CD14-positive monocyte (primary cell): Measurements from ENCODE around the gene F10. TPM values are rescaled to one million over a fixed set of nuclear protein-coding genes. Genes with fewer than 3 reads are reported as not detected.

ENCODE experiments used
- DNase-seq, 3 donors: peaks; one replicate each; pipeline ENCODE4 v3.0.0-alpha.2; 2011 to 2022
- H2AFZ ChIP-seq: 2 replicates; pipeline ENCODE4 v1.6.0; 2012; ENCODE audit warnings: mild to moderate bottlenecking, low read depth, low read length, inconsistent platforms; ENCODE audit not compliant: insufficient read depth, poor library complexity, severe bottlenecking
- H3K27ac ChIP-seq, 2 donors: 1 replicate in 1 of 2; 2 replicates in 1 of 2; pipeline ENCODE4 v1.5.1; 2012 to 2013; ENCODE audit warnings: low read length in 2 of 2, control low read depth in 1 of 2, inconsistent platforms in 1 of 2, low read depth in 1 of 2, mild to moderate bottlenecking in 1 of 2
- H3K27me3 ChIP-seq, 2 donors: one replicate each; pipeline versions ENCODE4 v1.6.0 to v1.6.1; 2011 to 2013; ENCODE audit warnings: low read length in 2 of 2; ENCODE audit not compliant: control insufficient read depth in 2 of 2, insufficient read depth in 2 of 2
- H3K36me3 ChIP-seq, 2 donors: replicated peaks in 1 of 2; 1 replicate in 1 of 2; 2 replicates in 1 of 2; pipeline versions ENCODE4 v1.5.1 to v1.6.1; 2012 to 2013; ENCODE audit warnings: low read length in 2 of 2, control low read depth in 1 of 2, inconsistent platforms in 1 of 2, mild to moderate bottlenecking in 1 of 2; ENCODE audit not compliant: insufficient read depth in 2 of 2, control insufficient read depth in 1 of 2
- H3K4me1 ChIP-seq, 2 donors: 1 replicate in 1 of 2; 2 replicates in 1 of 2; pipeline versions ENCODE4 v1.5.1 to v1.6.1; 2012 to 2013; ENCODE audit warnings: low read length in 2 of 2, control low read depth in 1 of 2, inconsistent platforms in 1 of 2, mild to moderate bottlenecking in 1 of 2, moderate library complexity in 1 of 2; ENCODE audit not compliant: insufficient read depth in 2 of 2, control insufficient read depth in 1 of 2
- H3K4me2 ChIP-seq: replicated peaks from 2 replicates; pipeline ENCODE3; 2012; ENCODE audit warnings: low read length, moderate library complexity, mild to moderate bottlenecking; ENCODE audit not compliant: poor library complexity, severe bottlenecking; ENCODE audit errors: extremely low read depth
- H3K4me3 ChIP-seq, 3 experiments: fragments of 200-600 bp in 1 of 3; sonication (generic) in 1 of 3; replicated peaks in 1 of 3; 1 replicate in 2 of 3; 2 replicates in 1 of 3; pipeline ENCODE4 v1.5.1; 2011 to 2013; ENCODE audit warnings: low read length in 3 of 3, mild to moderate bottlenecking in 3 of 3, control low read depth in 2 of 3, low read depth in 2 of 3, inconsistent platforms in 1 of 3, moderate library complexity in 1 of 3
- H3K79me2 ChIP-seq: 2 replicates; pipeline ENCODE4 v1.6.0; 2012; ENCODE audit warnings: mild to moderate bottlenecking, control low read depth, inconsistent platforms, low read length, moderate library complexity; ENCODE audit not compliant: insufficient read depth
- H3K9ac ChIP-seq: 2 replicates; pipeline ENCODE4 v1.6.0; 2017; ENCODE audit warnings: low read length, mild to moderate bottlenecking; ENCODE audit not compliant: insufficient read depth, poor library complexity, severe bottlenecking
- H3K9me3 ChIP-seq, 2 donors: replicated peaks in 1 of 2; 1 replicate in 1 of 2; 2 replicates in 1 of 2; pipeline versions ENCODE4 v1.5.1 to v1.6.1; 2012 to 2013; ENCODE audit warnings: low read length in 2 of 2, control low read depth in 1 of 2; ENCODE audit not compliant: control insufficient read depth in 1 of 2, insufficient read depth in 1 of 2
- H4K20me1 ChIP-seq: 2 replicates; pipeline ENCODE4 v1.6.0; 2012; ENCODE audit warnings: mild to moderate bottlenecking, low read length, control low read depth, moderate library complexity; ENCODE audit not compliant: insufficient read depth
- H3K27ac Mint-ChIP-seq, 7 donors: one replicate each; pipeline ENCODE4 v1.8.0; 2020; ENCODE audit warnings: mild to moderate bottlenecking in 7 of 7, mixed read lengths in 7 of 7, moderate library complexity in 6 of 7, inconsistent platforms in 2 of 7
- H3K27me3 Mint-ChIP-seq, 3 donors: one replicate each; pipeline ENCODE4 v1.8.0; 2021 to 2022; ENCODE audit warnings: low read depth in 3 of 3, mild to moderate bottlenecking in 3 of 3, mixed read lengths in 3 of 3, moderate library complexity in 3 of 3, inconsistent platforms in 1 of 3
- H3K36me3 Mint-ChIP-seq, 2 donors: one replicate each; pipeline ENCODE4 v1.8.0; 2020; ENCODE audit warnings: mixed read lengths in 2 of 2, inconsistent platforms in 1 of 2, mild to moderate bottlenecking in 1 of 2
- H3K4me1 Mint-ChIP-seq: one replicate; pipeline ENCODE4 v1.8.0; 2020; ENCODE audit warnings: mild to moderate bottlenecking, mixed read lengths
- H3K4me3 Mint-ChIP-seq, 2 donors: one replicate each; pipeline ENCODE4 v1.8.0; 2020; ENCODE audit warnings: mild to moderate bottlenecking in 2 of 2, mixed read lengths in 2 of 2, moderate library complexity in 1 of 2
- H3K9me3 Mint-ChIP-seq, 7 donors: one replicate each; pipeline ENCODE4 v1.8.0; 2020 to 2022; ENCODE audit warnings: mixed read lengths in 7 of 7, mild to moderate bottlenecking in 6 of 7, moderate library complexity in 6 of 7, inconsistent platforms in 2 of 7
- WGBS: methylation state at CpG from one replicate; pipeline ENCODE4 v1.1.5; 2013; ENCODE audit warnings: missing lambda C conversion rate; ENCODE audit not compliant: insufficient coverage; 5-methylcytosine and 5-hydroxymethylcytosine counted together
- intact Hi-C, 2 donors: fragments of 100-400 bp; cut with micrococcal nuclease; formaldehyde crosslinking; loops; one replicate each; pipeline versions ENCODE4 v1.15.0 to v1.15.1; 2023
- polyA plus RNA-seq, 3 donors: library from polyadenylated mRNA; depleted of rRNA in 1 of 3; unstranded in 2 of 3; stranded (reverse) in 1 of 3; fragments of 300-500 nt in 2 of 3; fragments of >200 nt in 1 of 3; fragmentation: Illumina TruSeq in 2 of 3; gene quantifications; 1 replicate in 2 of 3; 2 replicates in 1 of 3; pipeline ENCODE4 v1.2.3, GENCODE V29; 2012 to 2021
- TF ChIP-seq, protein P1 (sequence below): fragments of 200-600 bp; IDR thresholded peaks from one replicate; pipeline ENCODE4 v1.8.0; 2022; ENCODE audit warnings: antibody characterized with exemption, mild to moderate bottlenecking

F10 gene
- polyA plus RNA-seq, 3 donors = not detected

DNA sequence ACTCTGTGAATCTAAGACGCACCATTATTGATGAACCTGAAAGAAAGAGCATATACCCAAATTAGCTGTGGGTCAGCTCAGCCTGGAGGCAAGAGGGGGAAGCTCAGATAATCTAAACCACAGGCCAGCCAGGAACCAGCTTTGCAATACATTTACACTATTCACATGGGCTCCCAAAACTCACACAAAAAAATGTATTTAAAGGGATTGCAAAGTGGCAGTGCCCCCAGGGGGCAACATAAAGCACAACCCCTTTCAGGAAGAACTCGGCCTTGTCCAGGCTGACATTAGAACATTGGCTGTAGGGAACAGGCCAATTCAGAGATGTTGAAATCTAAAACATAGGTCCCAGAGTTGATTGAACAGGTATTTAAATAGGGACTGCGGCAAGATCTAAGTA lies 32.6 kb downstream of the F10 start:
- Histone ChIP-seq H3K9ac (no peak overlapping the region), H3K9me3 (peaks cover 4 to 6% of the 10 kb centered on the region in 2 donors), H3K27ac (no peak overlapping the region), H2AFZ (no peak overlapping the region), H3K4me2 (no peak overlapping the region), H3K79me2 (no peaks in the 10 kb centered on the region), H4K20me1 (no peaks in the 10 kb centered on the region), H3K27me3 (peaks cover 13 to 27% of the 10 kb centered on the region in 2 donors), H3K4me3 (no peak overlapping the region), H3K36me3 (no peaks in the 10 kb centered on the region), H3K4me1 (peaks cover 24 to 28% of the 10 kb centered on the region in 2 donors)
- TF ChIP-seq, protein P1, sequence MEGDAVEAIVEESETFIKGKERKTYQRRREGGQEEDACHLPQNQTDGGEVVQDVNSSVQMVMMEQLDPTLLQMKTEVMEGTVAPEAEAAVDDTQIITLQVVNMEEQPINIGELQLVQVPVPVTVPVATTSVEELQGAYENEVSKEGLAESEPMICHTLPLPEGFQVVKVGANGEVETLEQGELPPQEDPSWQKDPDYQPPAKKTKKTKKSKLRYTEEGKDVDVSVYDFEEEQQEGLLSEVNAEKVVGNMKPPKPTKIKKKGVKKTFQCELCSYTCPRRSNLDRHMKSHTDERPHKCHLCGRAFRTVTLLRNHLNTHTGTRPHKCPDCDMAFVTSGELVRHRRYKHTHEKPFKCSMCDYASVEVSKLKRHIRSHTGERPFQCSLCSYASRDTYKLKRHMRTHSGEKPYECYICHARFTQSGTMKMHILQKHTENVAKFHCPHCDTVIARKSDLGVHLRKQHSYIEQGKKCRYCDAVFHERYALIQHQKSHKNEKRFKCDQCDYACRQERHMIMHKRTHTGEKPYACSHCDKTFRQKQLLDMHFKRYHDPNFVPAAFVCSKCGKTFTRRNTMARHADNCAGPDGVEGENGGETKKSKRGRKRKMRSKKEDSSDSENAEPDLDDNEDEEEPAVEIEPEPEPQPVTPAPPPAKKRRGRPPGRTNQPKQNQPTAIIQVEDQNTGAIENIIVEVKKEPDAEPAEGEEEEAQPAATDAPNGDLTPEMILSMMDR = no peak
- H3K27me3 Mint-ChIP-seq = peaks cover 29 to 39% (median 36%) of the 10 kb centered on the region in 3 donors
- 100% methylated on average over 1 of the region's 3 CpGs for WGBS
- peaks cover 6 to 7% of the 10 kb centered on the region in 2 donors for H3K36me3 Mint-ChIP-seq
- H3K27ac Mint-ChIP-seq = peak overlapping the region in 4 of 7 donors; percentile 25 to 70 (median 61)
- peak in 1 of 3 donors; percentile 5 for DNase-seq
- H3K4me1 Mint-ChIP-seq = peaks cover 27% of the 10 kb centered on the region
- H3K9me3 Mint-ChIP-seq = peaks cover 2 to 22% (median 9%) of the 10 kb centered on the region in 7 donors
- intact Hi-C loops = loop anchor here in 1 of 2 donors (2.0 kb wide), 1 partner anchor 54 kb away; the partner anchor contains the start of genes CUL4A and PCID2
- no peak overlapping the region for H3K4me3 Mint-ChIP-seq

DNA sequence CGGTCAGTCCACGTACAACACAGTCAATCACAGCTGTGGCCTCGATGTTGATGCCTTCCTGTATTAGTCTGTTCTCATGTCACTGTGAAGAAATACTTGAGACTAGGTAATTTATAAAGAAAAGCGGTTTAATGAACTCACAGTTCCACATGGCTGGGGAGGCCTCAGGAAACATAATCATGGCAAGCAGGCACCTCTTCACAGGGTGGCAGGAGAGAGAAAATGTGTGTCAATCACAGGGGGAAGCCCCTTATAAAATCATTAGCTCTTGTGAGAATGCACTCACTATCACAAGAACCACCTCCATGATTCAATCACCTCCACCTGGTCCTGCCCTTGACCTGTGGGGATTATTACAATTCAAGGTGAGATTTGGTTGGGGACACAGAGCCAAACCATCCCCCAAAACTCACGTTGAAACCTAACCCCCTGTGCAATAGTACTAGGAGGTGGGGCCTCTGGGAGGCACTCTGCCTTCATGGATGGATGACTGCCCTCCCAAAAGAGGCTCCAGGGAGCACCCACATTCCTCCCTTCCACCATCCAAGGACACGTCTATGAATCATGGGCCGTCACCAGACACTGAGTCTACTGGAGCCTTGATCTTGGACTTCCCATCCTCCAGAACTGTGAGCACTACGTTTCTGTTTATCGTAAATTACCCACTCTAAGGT lies 33.5 kb downstream of the F10 start:
- H2AFZ ChIP-seq = no peak overlapping the region
- no peak overlapping the region for H3K9ac ChIP-seq
- peaks cover 24 to 28% of the 10 kb centered on the region in 2 donors for H3K4me1 ChIP-seq
- H3K36me3 ChIP-seq = no peaks in the 10 kb centered on the region
- no peaks in the 10 kb centered on the region for H3K79me2 ChIP-seq
- peaks cover 30 to 40% (median 38%) of the 10 kb centered on the region in 3 donors for H3K27me3 Mint-ChIP-seq
- peaks cover 6 to 7% of the 10 kb centered on the region in 2 donors for H3K36me3 Mint-ChIP-seq
- no peaks in the 10 kb centered on the region for H4K20me1 ChIP-seq
- intact Hi-C loops = loop anchor here in 1 of 2 donors (2.0 kb wide), 1 partner anchor 53 kb away; the partner anchor contains the start of genes CUL4A and PCID2
- peak in 1 of 3 donors; percentile 8 for DNase-seq
- TF ChIP-seq, protein P1 = no peak
- no peak overlapping the region for H3K4me3 Mint-ChIP-seq
- peaks cover 2 to 22% (median 9%) of the 10 kb centered on the region in 7 donors for H3K9me3 Mint-ChIP-seq
- no CpG with 5 or more reads among the region's 9 CpGs for WGBS
- no peak overlapping the region for H3K4me3 ChIP-seq
- no peak overlapping the region for H3K27ac ChIP-seq
- peaks cover 27% of the 10 kb centered on the region for H3K4me1 Mint-ChIP-seq
- H3K9me3 ChIP-seq = peaks cover 4 to 6% of the 10 kb centered on the region in 2 donors
- peaks cover 13 to 25% of the 10 kb centered on the region in 2 donors for H3K27me3 ChIP-seq
- H3K4me2 ChIP-seq = no peak overlapping the region
- no peak overlapping the region for H3K27ac Mint-ChIP-seq
